ENCODE measurements around the gene COPG2.

Gene COPG2

GRCh38 chr7:130471974-130472373 is 196.6 kb downstream of the COPG2 start:
- no peak for DNase-seq (ENCODE audit: low spot score)

DNA sequence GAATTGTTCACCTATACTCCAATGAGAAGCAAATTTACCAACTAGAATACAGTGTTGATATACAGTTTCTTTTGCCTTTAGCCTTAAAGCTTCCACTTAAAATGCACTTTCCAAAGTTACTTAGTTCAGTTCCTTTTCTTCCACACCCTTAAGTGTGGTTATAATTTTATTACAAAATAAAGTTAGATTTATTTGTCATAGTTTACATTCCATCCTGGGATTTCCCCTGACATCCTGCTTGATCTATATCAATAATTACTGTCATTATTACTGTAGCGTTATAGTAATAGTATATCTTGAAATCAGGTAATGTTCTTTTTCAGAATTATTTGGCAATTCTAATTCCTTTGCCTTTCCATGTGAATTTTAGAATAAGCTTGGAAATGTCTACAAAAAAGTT is 199.9 kb downstream of the COPG2 start:
- no peak for DNase-seq (ENCODE audit: low spot score)

- no peak for DNase-seq (ENCODE audit: low spot score)
Measured at GRCh38 chr7:130463553-130464434, 204.8 kb downstream of the COPG2 start.

GRCh38 chr7:130461272-130461671 is 207.3 kb downstream of the COPG2 start:
- no peak for DNase-seq (ENCODE audit: low spot score)

DNA sequence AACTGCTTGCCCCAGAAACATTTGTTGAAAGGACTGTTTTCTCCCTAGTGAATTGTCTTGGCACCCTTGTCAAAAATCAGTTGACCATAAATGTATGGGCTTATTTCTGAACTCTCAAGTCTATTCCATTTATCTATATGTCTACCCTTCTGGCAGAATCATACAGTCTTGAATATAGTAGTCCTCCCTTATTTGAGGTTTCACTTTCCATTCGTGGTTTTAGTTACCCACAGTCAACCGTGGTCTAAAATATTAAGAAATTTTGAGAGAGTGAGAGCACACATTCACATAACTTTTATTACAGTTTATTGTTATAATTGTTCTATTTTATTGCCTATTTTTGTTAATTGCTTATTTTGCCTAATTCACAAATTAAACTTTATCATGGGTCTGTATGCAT is 210.3 kb downstream of the COPG2 start:
- DNase-seq (ENCODE audit: low spot score), result no peak

All from kidney tubule cell (primary cell).